Epithelial cell of esophagus (primary cell): ENCODE measurements around the gene CTRB1.

Source experiments
- DNase-seq: peaks from one replicate; pipeline ENCODE4 v3.0.0; 2010; ENCODE audit warnings: low read depth
- H3K4me3 ChIP-seq: 2 replicates; pipeline ENCODE4 v1.5.1; 2011; ENCODE audit warnings: mild to moderate bottlenecking, low read length, control low read depth
- TF ChIP-seq, protein P1 (sequence below): IDR thresholded peaks from 2 replicates; pipeline ENCODE4 v1.5.1; 2011; ENCODE audit warnings: low read depth, mild to moderate bottlenecking, low read length, control low read depth, inconsistent platforms; ENCODE audit not compliant: insufficient read depth; ENCODE audit errors: missing control alignments

Gene CTRB1

DNA sequence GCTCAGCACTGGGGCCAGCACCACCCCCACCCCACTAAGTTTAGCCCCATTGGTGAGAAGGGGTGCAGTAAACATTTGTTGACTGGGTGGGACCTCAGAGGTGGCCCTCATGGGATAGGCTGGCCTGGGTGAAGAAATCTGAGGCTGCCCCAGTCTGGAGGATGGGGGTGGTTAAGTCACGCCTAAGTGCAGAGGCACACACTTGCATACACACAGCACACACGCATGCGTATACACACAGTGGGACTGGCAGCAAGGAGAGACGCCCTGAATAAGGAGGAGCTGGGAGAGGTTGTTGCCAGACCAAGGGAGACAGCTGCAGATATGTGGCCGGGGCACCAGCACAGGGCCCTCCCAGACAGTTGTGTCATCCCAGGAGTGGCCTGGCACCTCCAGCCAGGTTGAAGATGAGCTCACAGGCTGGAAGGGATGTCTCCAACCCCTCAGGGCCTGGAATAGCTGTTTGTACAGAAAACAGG lies 35.6 kb downstream of the CTRB1 start:
- DNase-seq, result peak; percentile 77
- TF ChIP-seq, protein P1, sequence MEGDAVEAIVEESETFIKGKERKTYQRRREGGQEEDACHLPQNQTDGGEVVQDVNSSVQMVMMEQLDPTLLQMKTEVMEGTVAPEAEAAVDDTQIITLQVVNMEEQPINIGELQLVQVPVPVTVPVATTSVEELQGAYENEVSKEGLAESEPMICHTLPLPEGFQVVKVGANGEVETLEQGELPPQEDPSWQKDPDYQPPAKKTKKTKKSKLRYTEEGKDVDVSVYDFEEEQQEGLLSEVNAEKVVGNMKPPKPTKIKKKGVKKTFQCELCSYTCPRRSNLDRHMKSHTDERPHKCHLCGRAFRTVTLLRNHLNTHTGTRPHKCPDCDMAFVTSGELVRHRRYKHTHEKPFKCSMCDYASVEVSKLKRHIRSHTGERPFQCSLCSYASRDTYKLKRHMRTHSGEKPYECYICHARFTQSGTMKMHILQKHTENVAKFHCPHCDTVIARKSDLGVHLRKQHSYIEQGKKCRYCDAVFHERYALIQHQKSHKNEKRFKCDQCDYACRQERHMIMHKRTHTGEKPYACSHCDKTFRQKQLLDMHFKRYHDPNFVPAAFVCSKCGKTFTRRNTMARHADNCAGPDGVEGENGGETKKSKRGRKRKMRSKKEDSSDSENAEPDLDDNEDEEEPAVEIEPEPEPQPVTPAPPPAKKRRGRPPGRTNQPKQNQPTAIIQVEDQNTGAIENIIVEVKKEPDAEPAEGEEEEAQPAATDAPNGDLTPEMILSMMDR, result no peak
- H3K4me3 ChIP-seq, result no peak overlapping the region

DNA sequence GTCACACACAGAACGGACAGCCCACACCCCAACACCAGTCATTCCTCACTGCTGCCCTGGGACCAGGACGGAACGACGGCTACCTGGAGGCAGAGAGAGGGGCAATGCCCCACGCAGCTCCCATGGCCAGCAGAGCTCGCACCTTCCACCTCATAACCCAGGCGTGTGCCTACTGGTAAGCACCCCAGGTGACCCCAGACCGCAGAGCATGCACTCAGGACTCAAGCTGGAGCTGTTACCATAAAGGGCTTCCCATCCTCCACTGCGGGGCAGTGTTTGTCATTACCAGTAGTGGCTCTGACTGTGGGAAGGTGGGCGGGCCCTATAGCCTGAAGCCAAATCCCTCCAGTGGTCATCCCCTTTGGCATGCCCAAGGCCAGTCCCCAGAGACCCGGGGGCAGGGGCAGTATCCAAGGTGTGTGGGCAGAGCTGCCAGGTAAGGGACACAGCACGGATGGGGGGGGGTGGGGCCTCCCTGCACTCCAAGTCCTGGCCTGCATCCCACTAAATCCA lies 37.3 kb downstream of the CTRB1 start:
- no peak for DNase-seq
- TF ChIP-seq, protein P1, result no peak
- no peak overlapping the region for H3K4me3 ChIP-seq

DNA sequence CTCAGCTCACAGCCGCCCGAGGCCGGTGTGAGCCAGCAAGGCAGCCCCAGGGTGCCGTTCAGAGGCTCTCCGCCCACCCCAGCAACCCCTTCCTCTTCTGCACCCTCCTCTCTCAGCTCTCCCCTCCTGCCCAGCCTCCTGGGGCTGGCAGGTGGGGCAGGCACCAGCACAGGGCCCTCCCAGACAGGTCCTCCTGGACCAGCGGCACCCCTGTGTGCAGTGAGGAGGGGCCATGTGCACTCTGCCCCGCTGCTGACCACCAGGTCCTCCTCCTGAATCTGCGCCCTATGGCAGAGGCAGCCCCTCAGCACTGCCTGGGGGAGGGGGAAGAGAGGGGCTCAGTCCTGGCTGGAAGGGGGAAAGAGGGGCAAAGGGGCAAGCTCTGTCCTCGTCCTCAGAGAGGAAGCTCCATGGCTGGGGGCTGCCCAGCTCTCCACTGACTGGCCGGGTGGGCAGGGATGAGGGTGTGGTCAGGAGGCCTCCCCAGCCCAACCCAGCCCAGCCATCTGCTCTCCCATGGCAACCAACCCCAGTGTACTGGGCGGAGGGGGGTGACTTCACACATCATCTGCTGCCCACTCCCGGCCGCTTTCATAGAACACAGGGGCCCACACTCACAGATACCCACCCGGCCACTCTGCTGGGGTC lies 38.0 kb downstream of the CTRB1 start:
- no peak overlapping the region for H3K4me3 ChIP-seq
- TF ChIP-seq, protein P1, result no peak
- no peak for DNase-seq

DNA sequence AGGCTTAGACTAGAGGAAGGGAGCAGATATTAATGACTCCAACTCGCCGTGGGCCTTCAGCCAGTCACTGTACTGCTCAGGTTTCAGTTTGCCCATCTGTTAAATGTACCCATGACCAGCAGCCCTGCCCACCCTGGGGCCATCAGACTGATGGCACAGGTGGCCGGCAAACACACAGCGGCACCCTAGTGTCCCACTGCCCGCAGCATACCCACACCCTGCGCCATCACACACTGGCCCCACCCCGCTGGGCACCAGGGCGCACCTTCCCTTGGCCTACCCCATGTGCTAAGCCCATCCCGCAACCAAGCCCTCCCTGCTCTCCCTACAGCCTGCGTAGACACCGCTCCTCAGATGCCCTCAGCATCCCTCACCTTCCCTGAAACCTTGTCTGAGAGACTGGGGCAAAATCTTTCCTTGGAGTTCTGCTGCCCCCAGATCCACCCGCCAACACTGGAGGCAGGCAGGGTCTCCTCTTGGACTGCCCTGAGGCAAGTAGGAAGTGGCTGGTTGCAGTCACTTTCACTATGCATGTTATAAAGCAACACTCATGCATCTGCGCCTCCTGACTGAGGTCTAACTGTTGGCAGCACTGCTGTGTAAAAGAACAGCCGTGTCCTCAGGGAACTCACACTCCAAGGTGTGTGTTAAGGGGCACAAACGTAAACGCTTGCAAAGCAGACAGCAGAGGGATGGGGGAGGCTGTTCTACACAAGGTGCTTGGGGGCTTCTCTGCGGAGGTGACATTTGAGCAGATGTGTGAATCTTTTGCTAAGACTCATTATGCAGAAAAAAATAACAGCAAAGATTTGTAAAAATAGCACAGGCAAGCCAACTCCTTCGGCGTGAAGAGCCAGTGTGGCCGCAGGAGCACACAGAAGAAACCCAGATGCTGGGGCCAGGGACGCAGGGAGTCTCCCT lies 39.4 kb downstream of the CTRB1 start:
- TF ChIP-seq, protein P1, result no peak
- H3K4me3 ChIP-seq, result no peak overlapping the region

DNA sequence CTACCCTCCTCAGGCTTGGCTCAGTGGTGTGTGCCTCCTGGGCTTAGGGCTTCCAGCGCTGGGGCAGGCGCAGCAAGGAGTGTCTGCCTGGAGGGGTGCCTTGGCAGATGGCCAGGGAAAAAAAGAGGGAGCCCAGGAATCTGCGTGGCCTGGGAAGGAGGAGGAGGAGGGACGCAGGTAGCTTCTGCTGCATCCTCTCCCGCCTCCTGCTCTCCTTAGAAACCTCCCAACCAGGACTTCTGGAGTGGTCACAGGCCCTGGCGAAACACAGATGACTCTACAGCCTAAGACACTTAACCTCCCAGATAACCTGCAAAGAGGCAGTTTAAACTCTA lies 40.0 kb downstream of the CTRB1 start:
- TF ChIP-seq, protein P1, result no peak
- H3K4me3 ChIP-seq, result no peak overlapping the region
- no peak for DNase-seq

More for the DNA sequence above, 39.4 kb downstream of the CTRB1 start:
- no peak for DNase-seq

DNA sequence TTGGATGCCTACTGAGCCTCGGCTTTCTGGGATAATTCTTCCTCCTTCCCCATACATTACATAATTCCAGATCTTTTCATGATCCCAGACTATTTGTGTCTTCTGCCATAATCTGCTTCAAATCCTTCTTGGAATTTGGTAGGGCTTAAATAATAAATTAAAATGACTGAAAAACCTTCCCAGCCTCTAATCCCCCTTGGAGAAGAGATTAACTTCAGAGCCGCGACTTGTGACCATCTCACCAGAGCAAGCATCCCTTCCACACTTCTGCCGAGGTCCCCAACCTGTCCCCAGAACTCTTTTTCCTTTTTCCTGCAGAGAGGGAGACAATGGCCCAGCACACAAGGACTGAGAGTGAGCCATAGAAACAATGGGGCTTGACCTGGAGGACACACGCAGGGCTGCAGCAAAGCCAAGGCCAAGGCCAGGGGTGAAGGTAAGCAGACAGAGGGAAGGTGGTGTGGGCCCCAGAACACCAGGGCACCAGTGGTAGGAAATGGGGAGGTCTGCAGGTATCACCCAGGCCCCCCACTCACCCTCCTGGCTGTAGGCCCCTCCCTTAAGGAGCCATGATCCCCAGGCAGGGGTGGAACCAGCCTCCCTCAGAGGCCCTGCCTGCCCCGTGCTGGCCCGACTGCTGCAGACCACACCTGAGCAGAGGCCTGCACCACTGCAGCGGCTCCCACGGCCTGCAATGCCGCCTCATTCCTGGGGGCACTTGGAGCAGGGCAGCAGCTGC lies 42.2 kb downstream of the CTRB1 start:
- TF ChIP-seq, protein P1, result no peak
- DNase-seq, result no peak
- H3K4me3 ChIP-seq, result no peak overlapping the region
